ENCODE measurements around the gene SENP3.

DNA sequence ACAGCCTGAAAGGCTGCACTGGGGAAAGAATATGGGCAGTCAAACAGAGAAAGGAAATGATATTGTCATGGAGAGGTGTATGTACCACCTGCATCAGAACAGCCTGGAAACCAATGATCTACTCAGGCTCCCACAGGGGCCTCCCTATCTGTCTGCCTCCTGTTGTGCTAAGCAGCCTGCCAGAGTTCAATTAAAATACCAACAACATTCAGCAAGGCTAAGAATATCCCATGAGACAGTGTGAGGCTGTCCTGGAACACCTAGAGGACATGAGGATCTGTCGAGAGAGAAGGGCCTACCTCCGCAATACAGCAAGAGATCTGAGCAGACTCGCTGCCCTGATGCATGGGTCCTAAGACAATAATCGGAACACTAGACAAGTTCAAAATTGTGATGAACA is 44.6 kb downstream of the SENP3 start:
- TF ChIP-seq POLR2A (IDR thresholded peaks at IDR 0.05), result no peak
- TF ChIP-seq, protein P1, sequence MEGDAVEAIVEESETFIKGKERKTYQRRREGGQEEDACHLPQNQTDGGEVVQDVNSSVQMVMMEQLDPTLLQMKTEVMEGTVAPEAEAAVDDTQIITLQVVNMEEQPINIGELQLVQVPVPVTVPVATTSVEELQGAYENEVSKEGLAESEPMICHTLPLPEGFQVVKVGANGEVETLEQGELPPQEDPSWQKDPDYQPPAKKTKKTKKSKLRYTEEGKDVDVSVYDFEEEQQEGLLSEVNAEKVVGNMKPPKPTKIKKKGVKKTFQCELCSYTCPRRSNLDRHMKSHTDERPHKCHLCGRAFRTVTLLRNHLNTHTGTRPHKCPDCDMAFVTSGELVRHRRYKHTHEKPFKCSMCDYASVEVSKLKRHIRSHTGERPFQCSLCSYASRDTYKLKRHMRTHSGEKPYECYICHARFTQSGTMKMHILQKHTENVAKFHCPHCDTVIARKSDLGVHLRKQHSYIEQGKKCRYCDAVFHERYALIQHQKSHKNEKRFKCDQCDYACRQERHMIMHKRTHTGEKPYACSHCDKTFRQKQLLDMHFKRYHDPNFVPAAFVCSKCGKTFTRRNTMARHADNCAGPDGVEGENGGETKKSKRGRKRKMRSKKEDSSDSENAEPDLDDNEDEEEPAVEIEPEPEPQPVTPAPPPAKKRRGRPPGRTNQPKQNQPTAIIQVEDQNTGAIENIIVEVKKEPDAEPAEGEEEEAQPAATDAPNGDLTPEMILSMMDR (IDR thresholded peaks at IDR 0.05), result no peak
